Endothelial cell of umbilical vein (primary cell): Measurements from ENCODE around the gene AVPR1A. TPM values are rescaled to one million over a fixed set of nuclear protein-coding genes. Genes with fewer than 3 reads are reported as not detected.

ENCODE experiments used
- BruUV-seq: library from RNA; stranded (reverse); fragments of 400-500 nt; replicated peaks from 2 replicates; lab custom pipeline; 2021; lab: Mats Ljungman, UMichigan
- CTCF ChIA-PET: fragments of 300-600, 350-600 bp; sonication (Branson Sonifier 250); formaldehyde crosslinking; loops from one replicate; lab custom pipeline; 2021; ENCODE audit warnings: antibody characterized with exemption, inconsistent platforms; lab: Charles Lee
- POLR2A ChIA-PET: fragments of 300-600, 350-600 bp; sonication (Branson Sonifier 250); formaldehyde crosslinking; loops from one replicate; lab custom pipeline; 2021; ENCODE audit warnings: antibody characterized with exemption, inconsistent platforms; lab: Charles Lee
- DNase-seq: peaks from one replicate; pipeline ENCODE4 v3.0.0-alpha.2; 2011; ENCODE audit warnings: low read depth, low spot score
- FAIRE-seq: peaks from 2 replicates; lab custom pipeline; 2011; peaks lifted over from hg19 to GRCh38; lab: Jason Lieb, UNC
- H2AFZ ChIP-seq: 2 replicates; pipeline ENCODE4 v1.6.0; 2012; ENCODE audit warnings: low read depth, low read length, control low read depth, inconsistent platforms
- H3K27ac ChIP-seq: 2 replicates; pipeline ENCODE4 v1.5.1; 2011; ENCODE audit warnings: low read depth, mild to moderate bottlenecking, control low read depth, low read length, moderate library complexity; ENCODE audit not compliant: insufficient read depth
- H3K27me3 ChIP-seq, 2 experiments: 2 replicates each; pipeline versions ENCODE4 v1.6.0 to v1.6.1; 2011; ENCODE audit warnings: low read length in 2 of 2, mixed read lengths in 1 of 2; ENCODE audit not compliant: control insufficient read depth in 2 of 2, insufficient read depth in 2 of 2
- H3K36me3 ChIP-seq, 2 experiments: 2 replicates in 1 of 2; 3 replicates in 1 of 2; pipeline ENCODE4 v1.5.1; 2011; ENCODE audit warnings: low read length in 2 of 2, mild to moderate bottlenecking in 1 of 2, moderate library complexity in 1 of 2; ENCODE audit not compliant: control insufficient read depth in 2 of 2, insufficient read depth in 2 of 2; ENCODE audit errors: extremely low read depth in 1 of 2
- H3K4me1 ChIP-seq: 3 replicates; pipeline ENCODE4 v1.5.1; 2011; ENCODE audit warnings: mild to moderate bottlenecking, low read length; ENCODE audit not compliant: control insufficient read depth, insufficient read depth; ENCODE audit errors: extremely low read depth
- H3K4me2 ChIP-seq: 2 replicates; pipeline ENCODE4 v1.6.1; 2011; ENCODE audit warnings: low read length, control low read depth, mixed read lengths; ENCODE audit not compliant: insufficient read depth
- H3K4me3 ChIP-seq, 3 experiments: fragments of 200-600 bp in 1 of 3; sonication (generic), shearing (Covaris generic) in 1 of 3; replicated peaks in 1 of 3; 2 replicates each; pipeline ENCODE4 v1.5.1; 2011 to 2016; ENCODE audit warnings: control low read depth in 3 of 3, low read length in 3 of 3, mild to moderate bottlenecking in 2 of 3, inconsistent platforms in 1 of 3, low read depth in 1 of 3, moderate library complexity in 1 of 3; ENCODE audit not compliant: insufficient read depth in 1 of 3
- H3K79me2 ChIP-seq: 2 replicates; pipeline ENCODE4 v1.6.0; 2012; ENCODE audit warnings: low read length, inconsistent platforms; ENCODE audit not compliant: control insufficient read depth, insufficient read depth
- H3K9ac ChIP-seq: replicated peaks from 2 replicates; pipeline ENCODE3; 2011; ENCODE audit warnings: low read length, control low read depth; ENCODE audit not compliant: insufficient read depth; ENCODE audit errors: extremely low read depth
- H3K9me1 ChIP-seq: replicated peaks from 3 replicates; pipeline ENCODE4 v1.6.0; 2011; ENCODE audit warnings: mild to moderate bottlenecking, low read length; ENCODE audit not compliant: control insufficient read depth, insufficient read depth; ENCODE audit errors: extremely low read depth
- H3K9me3 ChIP-seq: replicated peaks from 2 replicates; pipeline ENCODE4 v1.5.1; 2012; ENCODE audit warnings: low read length, inconsistent platforms; ENCODE audit not compliant: control insufficient read depth, insufficient read depth
- H4K20me1 ChIP-seq: replicated peaks from 2 replicates; pipeline ENCODE3; 2011; ENCODE audit warnings: mild to moderate bottlenecking, low read length; ENCODE audit not compliant: control insufficient read depth, insufficient read depth; ENCODE audit errors: extremely low read depth
- CTCF ChIP-seq, 2 donors: IDR thresholded peaks; 1 replicate in 1 of 2; 2 replicates in 1 of 2; pipeline ENCODE4 v1.5.1; 2011; ENCODE audit warnings: low read length in 2 of 2, mild to moderate bottlenecking in 2 of 2, moderate library complexity in 2 of 2, control low read depth in 1 of 2, inconsistent platforms in 1 of 2, low read depth in 1 of 2; ENCODE audit not compliant: insufficient read depth in 1 of 2; ENCODE audit errors: extremely low read depth in 1 of 2
- EZH2 ChIP-seq: IDR thresholded peaks from 2 replicates; pipeline ENCODE4 v1.6.1; 2012; ENCODE audit warnings: borderline replicate concordance, low read depth, mild to moderate bottlenecking, moderate library complexity, low read length, inconsistent platforms; ENCODE audit not compliant: severe bottlenecking
- FOS ChIP-seq: IDR thresholded peaks from 2 replicates; pipeline ENCODE4 v1.6.1; 2011; ENCODE audit warnings: mild to moderate bottlenecking, low read length, moderate library complexity, borderline replicate concordance; ENCODE audit not compliant: insufficient read depth
- GATA2 ChIP-seq: IDR thresholded peaks from 2 replicates; pipeline ENCODE4 v1.7.0; 2011; ENCODE audit warnings: low read depth, mild to moderate bottlenecking, moderate library complexity, mixed read lengths, low read length; ENCODE audit not compliant: insufficient read length, insufficient read depth
- JUN ChIP-seq: IDR thresholded peaks from 2 replicates; pipeline ENCODE4 v1.6.1; 2011; ENCODE audit warnings: borderline replicate concordance, low read depth; ENCODE audit not compliant: insufficient read length, insufficient read depth
- MAX ChIP-seq: IDR thresholded peaks from 2 replicates; pipeline ENCODE4 v1.6.1; 2011; ENCODE audit not compliant: insufficient read depth, insufficient read length
- MYC ChIP-seq: IDR thresholded peaks from one replicate; pipeline ENCODE4 v1.6.1; 2011; ENCODE audit warnings: mild to moderate bottlenecking, low read depth, low read length
- POLR2AphosphoS5 ChIP-seq: IDR thresholded peaks from 2 replicates; pipeline ENCODE4 v1.6.1; 2012; ENCODE audit warnings: low read depth, mild to moderate bottlenecking, control low read depth, low read length, moderate library complexity; ENCODE audit not compliant: insufficient read depth
- dilution Hi-C: fragments of 300-500 bp; cut with MboI; formaldehyde crosslinking; loops from one replicate; pipeline ENCODE4 v1.15.0; 2019; ENCODE audit warnings: low sequenced_read_pairs; ENCODE audit not compliant: extremely low pct_ligation_motif_present
- intact Hi-C: fragments of 100-400 bp; cut with micrococcal nuclease; formaldehyde crosslinking; loops from one replicate; pipeline ENCODE4 v1.10.0; 2022
- polyA plus RNA-seq, 4 experiments: library from polyadenylated mRNA; depleted of rRNA in 3 of 4; stranded (reverse) in 3 of 4; unstranded in 1 of 4; fragments of >200 nt; gene quantifications; 2 replicates each; pipeline versions ENCODE4 v1.2.1 to v1.2.3, GENCODE V29; 2011 to 2012; ENCODE audit warnings: missing spikeins in 1 of 4
- total RNA-seq: library from RNA; stranded (reverse); gene quantifications from 2 replicates; pipeline ENCODE4 v1.2.3, GENCODE V29; 2021

The AVPR1A gene
- total and polyA plus RNA-seq, 2 donors (not counting 3 experiments of a cell fraction or from before 2014, with no cell fraction given) = not detected

GRCh38 chr12:63132201-63132600 lies 18.8 kb downstream of the AVPR1A start:
- no peaks in the 10 kb centered on the region for H3K36me3 ChIP-seq
- no peak for TF ChIP-seq MYC
- no peak for TF ChIP-seq JUN
- TF ChIP-seq CTCF (IDR thresholded peaks at IDR 0.05; ENCODE audit: extremely low read depth in 1 of 2, insufficient read depth in 1 of 2, low read depth in 1 of 2, low read length in 2 of 2) = no peak
- TF ChIP-seq EZH2 = no peak
- TF ChIP-seq FOS = no peak
- no peak for TF ChIP-seq POLR2AphosphoS5
- TF ChIP-seq MAX = no peak
- TF ChIP-seq GATA2 = no peak
- H3K79me2 ChIP-seq = no peaks in the 10 kb centered on the region
- H3K9me1 ChIP-seq = no peaks in the 10 kb centered on the region
- no peak for DNase-seq
- FAIRE-seq = no peak
- no TSS peak for BruUV-seq
- H3K9me3 ChIP-seq = no peaks in the 10 kb centered on the region
- intact Hi-C loops (no loop called here), dilution Hi-C loops (no loop called here)
- no peaks in the 10 kb centered on the region for H3K4me1 ChIP-seq
- no peak overlapping the region for H3K27ac ChIP-seq
- H3K4me3 ChIP-seq = no peak overlapping the region
- CTCF ChIA-PET = interaction anchor here (1.2 kb wide), 1 partner anchor 20 kb away, joined by 3 read pairs; no protein-coding TSS in a partner anchor
- no peak overlapping the region for H2AFZ ChIP-seq
- no peak overlapping the region for H3K4me2 ChIP-seq
- no peak overlapping the region for H3K9ac ChIP-seq
- H4K20me1 ChIP-seq = no peaks in the 10 kb centered on the region
- no peaks in the 10 kb centered on the region for H3K27me3 ChIP-seq
- POLR2A ChIA-PET = no interaction called here
